Stimulated activated CD4-positive, alpha-beta T cell treated with anti-CD3 and anti-CD28 coated beads, TNF-alpha, amount 100 ng/mL, for 48 hours (primary cell): ENCODE results near the gene CHRFAM7A.
A peak's percentile ranks its signal among the peaks of the same experiment; 100 is the strongest.
"Not testable (repeated sequence)": the region's sequence is repeated elsewhere in the genome, so short reads cannot be mapped to it uniquely, and the experiment has no call there.

ENCODE experiments used
- DNase-seq, 3 donors: peaks; one replicate each; pipeline ENCODE4 v3.0.0-alpha.2; 2020; ENCODE audit warnings: low read depth in 3 of 3

Gene CHRFAM7A

GRCh38 chr15:30392766-30393663 lies at the start of gene CHRFAM7A:
TSS of gene CHRFAM7A (minus strand) at chr15:30393540. CDS start at chr15:30383351, 10,189 bp downstream.
- not testable (repeated sequence) for DNase-seq

GRCh38 chr15:30438348-30438747 lies 45.0 kb upstream of the CHRFAM7A start:
- not testable (repeated sequence) for DNase-seq

GRCh38 chr15:30435878-30436277 lies 42.5 kb upstream of the CHRFAM7A start:
- DNase-seq, result not testable (repeated sequence)

- DNase-seq, result not testable (repeated sequence)
Measured at GRCh38 chr15:30420723-30421122, 27.4 kb upstream of the CHRFAM7A start.

GRCh38 chr15:30414160-30414559 lies 20.8 kb upstream of the CHRFAM7A start, which contains the start of gene GOLGA8R:
TSS of gene GOLGA8R (minus strand) at chr15:30414260. CDS start at chr15:30414162, 98 bp downstream.
- not testable (repeated sequence) for DNase-seq

GRCh38 chr15:30407636-30408035 lies 14.3 kb upstream of the CHRFAM7A start:
- DNase-seq, result not testable (repeated sequence)

GRCh38 chr15:30398988-30399387 lies 5.6 kb upstream of the CHRFAM7A start:
- peak; percentile 15 to 50 (median 38) for DNase-seq

- DNase-seq, result not testable (repeated sequence)
Measured at GRCh38 chr15:30393664-30393991, 288 bp upstream of the CHRFAM7A start.

GRCh38 chr15:30386318-30386887 lies 6.9 kb downstream of the CHRFAM7A start:
- DNase-seq, result not testable (repeated sequence)

- not testable (repeated sequence) for DNase-seq
Measured at GRCh38 chr15:30377082-30377413, 16.3 kb downstream of the CHRFAM7A start.

GRCh38 chr15:30376375-30377081 lies 16.8 kb downstream of the CHRFAM7A start:
- DNase-seq, result not testable (repeated sequence)

- DNase-seq, result not testable (repeated sequence)
Measured at GRCh38 chr15:30375872-30376271, 17.5 kb downstream of the CHRFAM7A start.

GRCh38 chr15:30374862-30375261 lies 18.5 kb downstream of the CHRFAM7A start:
- DNase-seq, result not testable (repeated sequence)

GRCh38 chr15:30368271-30368670 lies 25.1 kb downstream of the CHRFAM7A start:
- DNase-seq, result not testable (repeated sequence)

- DNase-seq, result not testable (repeated sequence)
Measured at GRCh38 chr15:30367246-30367645, 26.1 kb downstream of the CHRFAM7A start.

- DNase-seq, result not testable (repeated sequence)
Measured at GRCh38 chr15:30361404-30361803, 31.9 kb downstream of the CHRFAM7A start.

- not testable (repeated sequence) for DNase-seq
Measured at GRCh38 chr15:30360990-30361389, 32.4 kb downstream of the CHRFAM7A start.

- DNase-seq, result not testable (repeated sequence)
Measured at GRCh38 chr15:30355043-30355442, 38.3 kb downstream of the CHRFAM7A start.

GRCh38 chr15:30349803-30350202 lies 43.5 kb downstream of the CHRFAM7A start:
- DNase-seq, result not testable (repeated sequence)

GRCh38 chr15:30336584-30336983 lies 56.8 kb downstream of the CHRFAM7A start:
- DNase-seq, result not testable (repeated sequence)

GRCh38 chr15:30334152-30334551 lies 59.2 kb downstream of the CHRFAM7A start:
- not testable (repeated sequence) for DNase-seq

GRCh38 chr15:30326145-30326544 lies 67.2 kb downstream of the CHRFAM7A start:
- not testable (repeated sequence) for DNase-seq
